ENCODE results near the gene CDH4.

CDH4 gene

DNA sequence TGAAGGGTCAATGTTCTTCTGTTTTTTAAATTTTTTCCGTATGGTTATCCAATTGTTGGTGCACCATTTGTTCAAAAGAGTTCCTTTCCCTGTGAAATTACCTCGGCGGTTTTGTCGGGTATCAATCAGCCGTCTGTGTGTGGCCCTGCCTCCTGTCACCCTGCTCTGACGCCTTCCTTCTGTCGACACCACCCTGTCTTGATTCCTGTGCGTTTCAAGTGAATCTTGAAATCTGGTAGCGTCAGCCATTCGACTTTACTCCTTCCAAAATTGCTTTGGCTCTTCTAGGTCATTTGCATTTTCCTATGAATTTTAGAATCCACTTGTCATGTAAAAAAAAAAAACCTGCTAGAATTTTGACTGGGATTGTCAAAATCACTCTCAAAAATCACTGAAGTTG lies 181.1 kb downstream of the CDH4 start:
- in situ Hi-C loops (cut with HindIII; ENCODE audit: low sequenced_read_pairs), result no loop called here
- no peak for DNase-seq (ENCODE audit: low read depth, low spot score)
- TF ChIP-seq, protein P1, sequence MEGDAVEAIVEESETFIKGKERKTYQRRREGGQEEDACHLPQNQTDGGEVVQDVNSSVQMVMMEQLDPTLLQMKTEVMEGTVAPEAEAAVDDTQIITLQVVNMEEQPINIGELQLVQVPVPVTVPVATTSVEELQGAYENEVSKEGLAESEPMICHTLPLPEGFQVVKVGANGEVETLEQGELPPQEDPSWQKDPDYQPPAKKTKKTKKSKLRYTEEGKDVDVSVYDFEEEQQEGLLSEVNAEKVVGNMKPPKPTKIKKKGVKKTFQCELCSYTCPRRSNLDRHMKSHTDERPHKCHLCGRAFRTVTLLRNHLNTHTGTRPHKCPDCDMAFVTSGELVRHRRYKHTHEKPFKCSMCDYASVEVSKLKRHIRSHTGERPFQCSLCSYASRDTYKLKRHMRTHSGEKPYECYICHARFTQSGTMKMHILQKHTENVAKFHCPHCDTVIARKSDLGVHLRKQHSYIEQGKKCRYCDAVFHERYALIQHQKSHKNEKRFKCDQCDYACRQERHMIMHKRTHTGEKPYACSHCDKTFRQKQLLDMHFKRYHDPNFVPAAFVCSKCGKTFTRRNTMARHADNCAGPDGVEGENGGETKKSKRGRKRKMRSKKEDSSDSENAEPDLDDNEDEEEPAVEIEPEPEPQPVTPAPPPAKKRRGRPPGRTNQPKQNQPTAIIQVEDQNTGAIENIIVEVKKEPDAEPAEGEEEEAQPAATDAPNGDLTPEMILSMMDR (IDR thresholded peaks at IDR 0.05; ENCODE audit: low read depth, low read length), result no peak
- H3K4me3 ChIP-seq (ENCODE audit: low read depth, low read length), result no peak overlapping the region

DNA sequence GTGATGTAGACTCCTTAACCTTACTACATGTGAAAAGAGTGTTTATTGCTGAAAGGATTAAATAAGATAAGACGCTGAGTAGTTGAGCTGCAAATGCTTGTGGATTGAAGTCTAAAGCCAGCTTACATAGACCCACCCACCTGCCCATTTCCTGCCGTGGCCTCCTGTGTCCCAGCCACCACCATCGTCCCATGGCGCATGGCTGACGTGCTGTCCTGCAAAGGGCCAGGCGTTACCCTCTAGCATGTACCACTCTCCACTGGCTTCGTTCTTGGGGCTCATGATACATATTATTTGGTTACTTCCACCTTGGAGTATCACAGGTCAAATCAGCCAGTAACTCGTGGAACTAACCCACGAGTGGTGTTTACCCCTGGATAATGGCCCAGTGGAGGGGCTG lies 181.8 kb downstream of the CDH4 start:
- in situ Hi-C loops (cut with HindIII; ENCODE audit: low sequenced_read_pairs), result no loop called here
- TF ChIP-seq, protein P1 (IDR thresholded peaks at IDR 0.05; ENCODE audit: low read depth, low read length), result no peak
- no peak overlapping the region for H3K4me3 ChIP-seq (ENCODE audit: low read depth, low read length)
- DNase-seq (ENCODE audit: low read depth, low spot score), result no peak

DNA sequence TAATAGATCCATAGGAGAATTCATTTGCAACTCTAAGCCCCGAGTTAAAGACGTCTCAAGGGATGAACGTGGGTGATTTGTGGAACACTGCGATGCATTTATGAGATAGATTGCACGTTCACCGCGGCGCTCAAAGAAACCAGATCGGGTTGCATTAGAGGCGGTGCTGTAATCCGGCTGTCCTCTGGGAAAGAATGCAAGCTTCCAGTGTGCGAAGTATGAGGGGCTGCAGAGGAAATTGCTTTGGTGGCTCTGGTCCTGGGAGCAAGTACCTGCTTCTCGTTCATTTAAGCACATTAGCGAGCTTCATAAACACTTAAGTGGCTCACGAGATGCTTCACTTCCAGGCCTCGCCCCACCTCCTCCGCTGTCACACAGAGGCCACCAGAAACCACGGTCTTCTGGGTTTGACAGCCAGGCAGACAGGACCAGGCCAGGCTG lies 182.3 kb downstream of the CDH4 start:
- in situ Hi-C loops (cut with HindIII; ENCODE audit: low sequenced_read_pairs), result no loop called here
- TF ChIP-seq, protein P1 (IDR thresholded peaks at IDR 0.05; ENCODE audit: low read depth, low read length), result no peak
- DNase-seq (ENCODE audit: low read depth, low spot score), result no peak
- no peak overlapping the region for H3K4me3 ChIP-seq (ENCODE audit: low read depth, low read length)

DNA sequence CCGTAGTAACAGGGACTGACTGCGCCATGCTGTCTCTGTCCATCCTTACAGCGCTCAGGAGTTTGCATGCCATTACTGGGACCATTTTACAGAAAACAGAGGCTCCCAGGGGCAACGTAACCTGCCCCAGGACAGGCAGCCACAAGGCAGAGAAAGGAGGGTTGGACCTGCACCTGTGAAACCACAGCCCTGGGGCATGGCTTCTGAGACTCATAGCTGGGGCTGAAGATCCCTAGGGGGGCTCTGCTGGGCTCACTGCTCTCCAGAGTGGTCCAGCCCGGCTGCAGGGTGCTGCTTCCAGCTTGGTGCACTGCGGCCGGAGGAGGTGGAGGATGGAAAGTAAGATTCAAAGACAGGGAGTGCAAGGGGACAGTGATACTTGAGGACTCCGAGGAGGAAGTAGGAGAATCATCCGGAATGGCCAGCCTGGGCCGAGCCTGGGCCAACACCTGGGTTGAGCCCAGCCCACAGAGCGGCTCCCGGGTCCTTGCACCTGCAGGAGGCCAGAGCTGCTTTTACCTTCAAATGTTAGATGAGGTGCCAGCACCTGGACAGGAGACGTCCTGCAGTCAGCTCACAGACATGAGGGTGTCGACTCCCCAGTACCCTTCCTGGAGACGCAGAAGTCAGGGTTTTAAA lies 183.2 kb downstream of the CDH4 start:
- TF ChIP-seq, protein P1 (IDR thresholded peaks at IDR 0.05; ENCODE audit: low read depth, low read length), result no peak
- H3K4me3 ChIP-seq (ENCODE audit: low read depth, low read length), result no peak overlapping the region
- in situ Hi-C loops (cut with HindIII; ENCODE audit: low sequenced_read_pairs), result no loop called here
- no peak for DNase-seq (ENCODE audit: low read depth, low spot score)

DNA sequence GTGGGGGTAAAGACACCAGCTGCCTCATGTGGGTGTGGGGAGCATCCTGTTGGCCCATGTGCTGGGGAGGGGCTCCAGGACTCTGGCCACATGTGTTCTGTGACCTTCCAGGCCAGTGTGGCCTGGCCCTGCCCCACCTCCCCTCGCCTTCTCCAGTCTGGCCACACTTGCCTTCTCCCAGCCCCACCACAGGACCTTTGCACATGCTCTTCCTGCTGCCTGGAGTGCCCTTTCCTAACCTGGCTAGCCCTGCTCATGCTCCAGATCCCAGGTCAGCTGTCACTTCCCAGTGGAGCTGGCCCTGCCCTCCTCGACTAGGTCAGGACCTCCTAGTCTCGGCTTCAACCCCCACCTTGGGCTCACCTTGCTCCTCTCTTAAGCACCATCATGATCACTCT lies 183.8 kb downstream of the CDH4 start:
- TF ChIP-seq, protein P1 (IDR thresholded peaks at IDR 0.05; ENCODE audit: low read depth, low read length), result no peak
- H3K4me3 ChIP-seq (ENCODE audit: low read depth, low read length), result no peak overlapping the region
- DNase-seq (ENCODE audit: low read depth, low spot score), result no peak
- in situ Hi-C loops (cut with HindIII; ENCODE audit: low sequenced_read_pairs), result no loop called here

DNA sequence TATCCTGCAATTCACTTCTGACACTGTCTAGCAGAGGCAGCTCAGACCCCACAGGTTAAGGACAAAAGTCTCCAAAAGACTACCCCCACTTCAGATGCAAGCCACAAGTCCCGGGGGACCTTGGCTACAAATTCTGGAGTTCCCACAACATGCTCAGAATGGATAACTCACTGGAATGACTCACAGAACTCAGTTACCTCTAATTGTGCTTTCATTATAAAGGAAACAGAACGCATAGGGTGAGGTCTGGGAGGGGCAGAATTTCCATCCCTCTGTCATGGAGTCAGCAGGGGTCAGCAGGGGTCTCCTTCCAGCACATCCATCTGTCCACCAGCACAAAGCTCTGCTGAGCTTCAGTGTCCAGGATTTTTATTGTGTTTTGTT lies 184.2 kb downstream of the CDH4 start:
- in situ Hi-C loops (cut with HindIII; ENCODE audit: low sequenced_read_pairs), result no loop called here

More for the DNA sequence above, 184.2 kb downstream of the CDH4 start:
- no peak overlapping the region for H3K4me3 ChIP-seq (ENCODE audit: low read depth, low read length)
- peak; percentile 87 for DNase-seq (ENCODE audit: low read depth, low spot score)
- TF ChIP-seq, protein P1 (IDR thresholded peaks at IDR 0.05; ENCODE audit: low read depth, low read length), result no peak

Data from astrocyte of the spinal cord (primary cell).